Hepatocyte (in vitro differentiated cells): ENCODE results near the gene CCL23.

Source experiments
- EZH2 ChIP-seq: fragments of 200-600 bp; sonication (generic); IDR thresholded peaks from 2 replicates; pipeline ENCODE4 v1.6.1; 2016; ENCODE audit warnings: antibody characterized with exemption, mild to moderate bottlenecking, borderline replicate concordance
- TF ChIP-seq, protein P1 (sequence below): fragments of 200-600 bp; sonication (generic); IDR thresholded peaks from 2 replicates; pipeline ENCODE4 v1.5.1; 2016; ENCODE audit warnings: antibody characterized with exemption, mild to moderate bottlenecking; ENCODE audit not compliant: poor library complexity

DNA sequence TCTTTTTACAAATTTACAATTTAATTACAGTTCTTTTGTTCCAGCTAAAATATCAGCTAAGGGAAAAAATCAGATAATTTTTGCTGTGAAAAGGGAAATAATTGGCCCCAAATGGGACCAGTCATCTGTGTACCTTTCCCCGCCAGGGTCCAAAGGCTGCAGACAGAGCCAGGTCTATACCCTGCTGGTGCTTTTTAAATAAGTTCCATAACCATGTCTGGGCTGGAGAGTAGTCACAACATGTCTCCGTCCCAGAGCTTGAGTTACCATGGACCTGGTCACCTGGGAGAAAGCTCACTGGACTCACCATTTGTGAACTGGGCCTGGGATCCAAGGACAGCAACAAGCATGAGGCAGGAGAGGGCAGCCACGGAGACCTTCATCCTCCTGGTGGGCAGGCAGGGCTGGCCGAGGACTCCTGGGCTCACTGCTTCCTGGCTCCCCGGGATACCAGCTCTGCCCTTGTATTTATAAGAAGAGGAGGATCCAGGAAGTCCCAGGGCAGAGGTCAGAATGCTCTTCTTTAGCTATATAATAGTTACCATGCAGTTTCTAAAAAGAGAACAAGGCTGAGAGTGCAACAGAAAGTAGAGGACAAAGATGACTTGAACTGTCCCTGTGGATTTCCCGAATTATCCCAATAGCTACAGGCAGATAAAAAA, 16.5 kb downstream of the CCL23 start, which contains the start of gene CCL15:
- TF ChIP-seq, protein P1, sequence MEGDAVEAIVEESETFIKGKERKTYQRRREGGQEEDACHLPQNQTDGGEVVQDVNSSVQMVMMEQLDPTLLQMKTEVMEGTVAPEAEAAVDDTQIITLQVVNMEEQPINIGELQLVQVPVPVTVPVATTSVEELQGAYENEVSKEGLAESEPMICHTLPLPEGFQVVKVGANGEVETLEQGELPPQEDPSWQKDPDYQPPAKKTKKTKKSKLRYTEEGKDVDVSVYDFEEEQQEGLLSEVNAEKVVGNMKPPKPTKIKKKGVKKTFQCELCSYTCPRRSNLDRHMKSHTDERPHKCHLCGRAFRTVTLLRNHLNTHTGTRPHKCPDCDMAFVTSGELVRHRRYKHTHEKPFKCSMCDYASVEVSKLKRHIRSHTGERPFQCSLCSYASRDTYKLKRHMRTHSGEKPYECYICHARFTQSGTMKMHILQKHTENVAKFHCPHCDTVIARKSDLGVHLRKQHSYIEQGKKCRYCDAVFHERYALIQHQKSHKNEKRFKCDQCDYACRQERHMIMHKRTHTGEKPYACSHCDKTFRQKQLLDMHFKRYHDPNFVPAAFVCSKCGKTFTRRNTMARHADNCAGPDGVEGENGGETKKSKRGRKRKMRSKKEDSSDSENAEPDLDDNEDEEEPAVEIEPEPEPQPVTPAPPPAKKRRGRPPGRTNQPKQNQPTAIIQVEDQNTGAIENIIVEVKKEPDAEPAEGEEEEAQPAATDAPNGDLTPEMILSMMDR = no peak
- no peak for TF ChIP-seq EZH2
